Dedifferentiated amniotic fluid mesenchymal stem cell (primary cell): ENCODE results near the gene PTCD3.

Source experiments
- DNase-seq: peaks from one replicate; pipeline ENCODE4 v3.0.0-alpha.2; 2016; ENCODE audit errors: extremely low spot score

The PTCD3 gene

DNA sequence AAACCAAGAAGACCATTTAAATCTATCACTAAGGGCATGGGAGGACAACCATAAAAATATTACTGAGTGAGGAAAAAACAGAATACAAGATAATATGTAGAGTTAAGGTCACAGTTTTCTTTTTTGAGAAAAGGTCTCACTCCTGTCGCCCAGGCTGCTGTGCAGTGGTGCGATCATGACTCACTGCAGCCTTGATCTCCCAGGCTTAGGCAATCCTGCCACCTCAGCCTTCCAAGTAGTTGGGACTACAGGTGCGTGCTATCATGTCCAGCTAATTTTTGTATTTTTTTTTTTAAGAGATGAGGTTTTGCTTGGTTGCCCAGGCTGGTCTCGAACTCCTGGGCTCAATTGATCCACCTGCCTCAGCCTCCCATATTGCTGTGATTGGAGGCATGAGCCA lies 24.3 kb upstream of the PTCD3 start:
- no peak for DNase-seq

DNA sequence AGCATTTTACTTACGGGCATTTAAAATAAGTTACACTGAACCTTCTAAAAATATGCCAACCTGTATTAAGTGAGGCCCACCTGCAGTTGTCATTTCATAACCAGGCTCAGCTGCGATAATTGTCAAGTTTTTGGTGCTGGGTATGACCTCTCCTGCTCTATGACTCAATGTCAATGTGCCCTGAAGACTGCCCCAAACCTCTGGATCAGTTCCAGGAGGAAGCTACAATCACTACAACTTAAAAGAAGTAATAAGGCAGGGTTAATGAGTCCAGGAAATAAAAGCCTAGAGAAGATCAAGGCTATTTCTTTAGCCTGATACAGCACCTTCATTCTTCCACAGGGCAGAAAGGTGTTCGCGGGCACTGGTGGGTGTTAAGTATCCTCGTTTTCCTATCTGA lies 23.3 kb upstream of the PTCD3 start:
- DNase-seq, result no peak

DNA sequence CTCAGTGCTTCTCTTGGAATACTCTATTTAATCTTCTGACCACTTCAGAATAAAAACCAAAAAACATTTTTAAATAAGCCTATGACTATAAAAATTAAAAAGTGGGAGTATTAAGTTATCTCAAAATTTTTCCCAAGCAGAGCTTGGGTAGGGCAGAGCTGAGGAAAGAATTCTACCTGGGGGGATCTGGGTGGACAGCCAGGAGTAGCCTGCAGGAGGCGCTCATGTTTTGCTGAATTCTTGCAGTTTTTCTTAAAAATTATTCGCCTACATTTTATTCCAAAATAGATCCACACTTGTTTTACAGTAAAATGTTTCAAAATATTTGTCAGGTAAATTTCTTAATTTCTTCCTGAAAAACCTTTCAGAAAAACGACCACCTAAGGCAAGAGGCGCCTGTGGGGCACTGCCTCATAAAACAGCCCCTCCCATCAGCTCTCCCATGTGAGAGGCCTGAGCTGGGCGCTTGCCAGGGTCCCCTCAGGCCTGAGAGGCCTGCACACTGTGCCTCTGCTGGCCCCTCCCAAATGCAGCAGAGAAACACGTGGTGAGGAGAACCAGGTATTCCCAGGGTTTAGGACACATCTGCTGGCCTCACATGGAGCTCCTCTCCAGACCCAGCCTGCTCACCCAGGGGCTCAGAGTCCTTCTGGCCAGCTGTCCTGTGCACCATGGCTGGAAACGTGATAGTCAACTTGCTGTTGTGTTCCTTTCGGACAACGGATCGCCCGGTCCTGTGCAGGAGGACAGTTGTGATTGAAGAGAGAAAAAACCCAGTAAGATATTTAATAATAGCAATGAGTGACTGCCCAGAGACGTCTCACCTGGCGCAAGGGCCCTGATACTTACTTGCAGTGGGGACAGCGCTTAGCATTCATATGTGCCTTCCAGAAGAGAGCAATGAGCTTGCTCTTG lies 17.8 kb upstream of the PTCD3 start:
- no peak for DNase-seq

DNA sequence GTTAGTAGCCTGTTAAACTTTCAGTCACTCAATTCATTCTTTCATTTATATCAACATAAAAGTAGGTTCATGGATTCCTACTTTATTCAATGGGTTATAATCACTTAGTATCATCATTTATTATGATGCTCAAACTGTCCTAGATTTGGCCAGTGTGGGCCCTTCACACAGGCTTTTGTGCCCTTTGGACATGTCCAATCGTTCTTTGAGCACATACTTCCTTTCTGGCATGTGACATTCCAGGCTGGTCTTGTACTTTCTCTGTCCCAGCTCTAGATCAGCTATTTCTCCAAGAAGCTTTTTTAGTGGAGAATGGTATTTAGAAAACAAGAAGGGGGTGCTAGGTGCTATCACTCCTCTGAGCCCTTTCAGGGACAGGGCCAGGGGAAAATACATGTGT lies 11.8 kb upstream of the PTCD3 start:
- no peak for DNase-seq

DNA sequence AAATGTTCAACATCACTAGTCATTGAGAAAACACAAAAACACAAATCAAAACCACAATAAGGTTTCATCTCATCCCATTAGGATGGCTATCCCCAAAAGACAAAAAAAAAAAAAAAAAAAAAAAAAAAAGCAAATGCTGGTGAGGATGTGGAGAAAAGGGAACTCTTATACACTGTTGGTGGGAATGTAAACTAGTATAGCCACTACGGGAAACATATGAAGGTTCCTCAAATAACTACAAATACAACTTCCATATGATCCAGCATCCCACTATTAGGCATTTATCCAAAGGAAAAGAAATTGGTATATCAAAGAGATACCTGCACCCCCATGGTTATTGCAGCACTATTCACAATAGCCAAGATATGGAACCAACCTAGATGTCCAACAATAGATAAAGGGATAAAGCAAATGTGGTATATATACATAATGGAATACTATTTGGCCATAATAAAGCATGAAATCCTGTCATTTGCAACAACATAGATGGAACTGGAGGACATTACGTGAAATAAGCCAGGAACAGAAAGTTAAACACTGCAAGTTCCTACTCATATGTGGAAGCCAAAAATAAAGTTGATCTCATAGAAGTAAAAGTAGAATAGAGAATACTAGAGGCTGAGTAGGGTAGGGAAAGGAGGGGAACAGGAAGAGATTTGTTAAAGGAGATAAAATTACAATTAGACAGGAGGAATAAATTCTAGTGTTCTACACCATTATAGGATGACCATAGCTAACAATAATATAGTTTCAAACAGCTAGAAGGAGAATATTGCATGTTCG lies 8.7 kb upstream of the PTCD3 start:
- no peak for DNase-seq

DNA sequence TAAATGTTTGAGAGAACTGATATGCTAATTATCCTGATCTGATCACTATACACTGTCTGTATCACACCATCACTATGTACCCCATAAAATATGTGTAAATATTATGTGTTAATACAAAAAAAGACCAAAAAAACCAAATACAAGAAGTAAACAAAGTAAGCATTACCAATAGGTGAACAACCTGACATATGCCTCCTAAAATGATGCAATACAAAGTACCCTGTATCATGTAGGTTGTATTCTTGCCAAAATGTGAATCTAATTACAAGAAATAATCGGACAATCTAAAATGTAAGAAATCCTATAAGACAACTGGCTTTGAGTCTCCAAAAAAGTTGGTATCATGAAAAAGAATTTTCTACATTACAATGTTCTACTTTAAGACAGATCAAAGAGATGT lies 8.1 kb upstream of the PTCD3 start:
- DNase-seq, result no peak

DNA sequence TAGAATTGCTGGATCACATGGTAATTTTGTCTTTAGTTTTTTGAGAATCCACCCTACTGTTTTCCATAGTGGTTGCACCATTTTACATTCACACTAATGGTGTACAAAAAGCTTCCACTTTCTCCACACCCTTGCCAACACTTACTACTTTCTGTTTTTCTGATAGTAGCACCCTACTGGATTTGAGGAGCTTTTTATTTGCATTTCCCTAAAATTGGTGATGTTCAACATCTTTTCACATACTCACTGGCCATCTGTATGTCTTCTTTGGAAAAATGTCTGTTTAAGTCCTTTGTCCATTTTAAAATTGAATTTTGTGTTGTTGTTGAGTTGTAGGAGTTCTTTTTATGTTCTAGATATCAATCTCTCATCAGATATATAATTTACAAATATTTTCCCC lies 3.9 kb upstream of the PTCD3 start:
- DNase-seq, result no peak

DNA sequence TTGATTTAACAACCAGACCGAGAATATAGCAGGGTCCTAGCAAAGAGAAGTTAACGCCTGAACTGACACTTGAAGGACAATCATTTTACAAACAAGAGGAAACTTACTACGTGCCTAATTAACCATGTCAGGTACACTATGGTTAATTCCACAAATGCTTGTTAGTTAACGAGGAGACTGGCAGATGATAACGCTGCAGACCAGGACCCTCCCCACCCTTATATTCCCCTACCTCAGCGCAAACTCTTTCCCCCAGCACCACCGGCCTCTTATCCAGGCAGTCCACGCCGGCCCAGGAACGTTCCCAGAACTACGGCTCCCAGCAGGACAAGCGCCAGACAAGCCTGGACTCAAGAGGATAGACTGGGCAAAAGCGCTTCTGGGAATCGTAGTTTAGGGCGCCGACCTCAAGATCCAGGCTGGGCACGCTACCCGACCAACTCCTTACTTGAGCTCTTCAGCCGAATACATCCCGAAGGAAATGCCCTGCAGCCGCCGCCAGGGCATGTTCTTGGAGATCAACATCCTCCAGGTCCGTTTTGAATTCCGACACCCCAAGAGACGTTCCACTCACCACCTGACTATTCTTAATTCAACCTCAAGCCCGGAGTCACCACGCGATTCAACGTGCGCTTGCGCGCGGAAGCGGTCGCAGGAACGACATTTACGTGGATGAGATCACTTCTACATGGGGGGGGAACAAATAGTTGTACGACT lies 625 bp upstream of the PTCD3 start, which contains the start of gene POLR1A:
POLR1A (minus strand) TSS at position 635 of the 717 bp plus-strand sequence; CDS start at position 525, 110 bp downstream.
- DNase-seq, result peak; percentile 95

DNA sequence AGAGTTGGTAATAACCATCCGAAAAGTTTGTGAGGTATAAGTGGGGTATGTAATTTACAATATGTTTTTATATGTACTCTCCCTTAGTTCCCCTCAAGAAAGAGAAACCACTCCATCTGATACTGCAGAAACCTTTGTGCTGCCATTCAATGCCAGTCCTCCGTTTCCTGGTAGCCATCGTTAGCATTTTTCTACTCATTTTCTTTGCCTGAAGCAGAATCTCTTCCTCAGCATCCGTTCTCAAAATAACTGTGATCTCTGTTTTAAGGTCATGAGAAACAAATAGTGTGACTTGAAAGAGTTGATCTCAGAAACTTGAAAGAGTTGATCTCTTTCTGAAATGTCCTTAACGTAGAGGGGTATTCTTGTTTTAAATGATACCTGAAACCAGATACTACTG lies 996 bp downstream of the PTCD3 start:
- DNase-seq, result no peak

DNA sequence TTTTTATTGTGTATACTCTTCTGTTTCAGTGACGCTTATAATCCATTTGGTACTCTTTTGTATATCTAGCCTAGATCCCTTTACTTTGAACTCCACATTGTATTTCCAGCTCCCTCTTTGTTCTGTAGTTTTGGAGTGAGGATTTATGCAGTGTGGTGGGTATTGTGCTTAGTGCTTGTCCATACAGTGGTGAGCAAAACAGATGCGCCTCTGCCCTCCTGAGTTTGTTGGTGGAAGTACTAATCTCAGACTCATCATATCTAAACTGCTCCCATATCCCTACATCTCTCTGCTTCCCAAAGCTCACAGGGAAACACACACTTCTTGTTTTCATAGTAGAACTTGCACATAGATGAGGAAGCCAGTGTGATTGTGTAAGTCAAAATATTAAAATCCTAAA lies 12.1 kb downstream of the PTCD3 start:
- no peak for DNase-seq

DNA sequence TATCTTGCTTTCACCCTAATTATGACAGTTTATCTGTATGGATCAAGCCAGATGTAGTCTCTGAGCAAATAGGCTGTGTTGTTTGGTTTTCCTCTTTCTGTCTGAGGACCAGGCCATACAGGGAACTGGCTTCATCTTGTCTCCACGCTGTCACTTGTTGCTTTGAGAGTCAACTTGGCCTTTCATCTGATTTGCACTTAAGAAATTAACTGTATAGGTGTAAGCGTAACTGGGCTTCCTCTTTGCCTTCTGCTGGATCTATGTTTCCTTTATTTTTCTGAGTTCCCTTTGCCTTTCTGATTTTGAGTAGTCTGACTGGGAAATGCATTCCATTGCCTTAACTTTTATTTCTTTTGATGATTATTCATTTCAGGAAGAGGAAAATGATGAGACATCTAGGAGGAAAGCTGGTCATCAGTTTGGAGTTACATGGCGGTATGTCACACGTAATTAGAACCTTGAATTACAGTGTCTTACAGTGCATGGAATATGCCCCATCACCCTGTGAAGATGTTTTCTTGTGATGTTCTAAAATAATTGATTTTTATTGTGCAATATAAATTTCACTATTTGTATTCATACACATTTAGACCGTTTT lies 17.4 kb downstream of the PTCD3 start:
- DNase-seq, result no peak

DNA sequence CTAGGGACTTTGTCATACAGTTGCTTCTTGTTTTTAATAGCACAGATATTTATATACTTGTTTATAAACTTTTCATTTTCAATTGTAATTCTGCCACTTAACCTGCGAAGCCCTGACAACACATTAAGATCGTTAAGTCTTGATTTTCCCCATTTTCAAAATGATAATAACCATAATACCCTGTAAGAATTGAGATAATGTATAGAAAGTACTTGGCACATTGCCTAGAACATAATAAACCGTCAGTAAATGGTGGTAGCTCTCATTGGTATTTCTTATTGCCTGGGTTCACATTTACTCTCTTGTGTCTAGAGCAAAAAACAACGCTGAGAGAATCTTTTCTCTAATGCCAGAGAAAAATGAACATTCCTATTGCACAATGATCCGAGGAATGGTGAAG lies 18.6 kb downstream of the PTCD3 start:
- DNase-seq, result no peak

DNA sequence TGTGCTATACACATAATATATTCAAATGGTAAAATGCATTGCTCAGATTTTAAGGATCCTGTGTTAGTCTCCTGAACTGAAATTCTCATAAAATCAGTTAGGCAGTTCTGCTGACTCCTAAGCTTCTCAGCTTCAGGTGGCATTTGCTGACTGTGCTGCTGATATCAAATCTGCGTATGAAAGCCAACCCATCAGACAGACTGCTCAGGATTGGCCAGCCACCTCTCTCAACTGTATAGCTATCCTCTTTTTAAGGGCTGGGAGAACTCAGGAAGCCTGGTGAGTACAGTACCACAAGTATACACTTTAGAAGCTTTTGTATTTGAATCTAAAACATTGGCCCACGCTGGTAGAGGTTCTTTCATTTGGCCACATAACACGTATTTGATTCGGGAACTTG lies 28.7 kb downstream of the PTCD3 start:
- DNase-seq, result no peak

DNA sequence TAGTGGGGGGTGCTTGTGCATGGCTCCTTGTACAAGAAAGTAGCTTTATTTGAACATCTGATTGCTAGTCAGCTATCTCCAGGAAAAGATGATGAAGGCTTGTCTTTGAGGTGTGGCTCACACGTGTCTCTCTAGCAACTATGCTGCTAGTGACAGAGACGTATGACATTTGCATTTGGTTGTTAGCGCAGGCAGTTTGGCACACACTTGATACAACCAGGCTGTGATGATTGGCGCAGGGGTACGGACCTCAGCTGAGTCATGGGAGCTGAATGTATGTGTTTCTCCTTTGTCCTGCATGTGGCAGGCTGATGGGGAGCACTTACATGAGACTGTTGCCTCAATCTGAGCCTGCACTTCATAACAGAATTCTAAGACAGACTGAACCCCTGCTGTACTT lies 29.6 kb downstream of the PTCD3 start:
- DNase-seq, result no peak

DNA sequence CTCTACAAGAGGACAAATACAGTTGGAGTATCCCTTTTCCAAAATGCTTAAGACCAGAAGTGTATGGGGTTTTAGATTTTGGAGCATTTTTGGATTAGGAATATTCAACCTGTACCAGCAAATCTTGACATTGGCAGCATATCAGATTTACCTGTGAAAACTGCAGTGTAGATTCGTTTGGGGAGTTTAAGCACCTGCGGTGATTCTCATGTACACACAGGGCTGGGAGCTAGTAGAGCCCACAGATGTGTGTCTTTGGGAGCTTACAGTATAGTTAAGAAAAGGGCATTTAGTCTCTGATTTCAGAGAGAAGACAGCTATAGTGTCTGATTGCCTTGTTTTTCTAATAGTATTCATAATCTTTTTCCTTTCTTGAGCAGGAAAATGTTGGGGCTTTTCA lies 30.1 kb downstream of the PTCD3 start:
- no peak for DNase-seq

DNA sequence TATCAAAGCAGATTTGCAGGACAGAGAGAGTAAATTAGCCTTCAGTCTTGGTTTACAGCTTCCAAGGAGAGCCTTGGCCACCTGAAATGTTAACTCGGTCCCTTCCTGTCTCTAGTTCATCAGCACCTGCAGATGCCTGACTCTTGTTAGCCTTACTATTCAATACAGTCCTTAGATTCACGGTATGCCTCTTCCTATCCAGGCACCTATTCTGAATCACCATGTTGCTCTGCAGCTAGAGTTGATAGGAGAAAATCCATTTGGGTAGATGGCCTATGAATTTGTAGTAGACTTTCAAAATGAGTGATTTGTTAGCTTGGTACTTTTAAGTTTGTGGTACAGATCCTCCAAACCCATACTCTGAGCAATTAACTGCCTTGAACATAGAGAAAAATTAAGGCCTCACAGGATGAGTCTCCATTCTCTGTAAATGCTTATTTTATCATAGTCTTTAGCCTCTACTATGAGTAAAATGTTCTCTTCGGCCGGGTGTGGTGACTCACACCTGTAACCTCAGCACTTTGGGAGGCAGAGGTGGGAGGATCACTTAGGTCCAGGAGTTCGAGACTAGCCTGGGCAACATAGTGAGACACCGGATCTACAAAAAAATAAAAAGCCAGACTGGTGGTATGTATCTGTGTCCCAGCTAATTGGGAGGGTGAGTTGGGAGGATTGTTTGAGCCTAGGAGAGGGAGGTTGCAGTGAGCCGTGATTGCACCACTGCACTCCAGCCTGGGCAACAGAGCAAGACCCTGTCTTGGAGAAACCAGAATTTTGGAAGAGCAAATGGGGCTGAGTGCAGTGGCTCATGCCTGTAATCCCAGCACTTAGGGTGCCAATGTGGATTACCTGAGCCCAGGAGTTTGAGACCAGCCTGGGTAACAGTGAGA lies 32.9 kb downstream of the PTCD3 start:
- DNase-seq, result no peak

DNA sequence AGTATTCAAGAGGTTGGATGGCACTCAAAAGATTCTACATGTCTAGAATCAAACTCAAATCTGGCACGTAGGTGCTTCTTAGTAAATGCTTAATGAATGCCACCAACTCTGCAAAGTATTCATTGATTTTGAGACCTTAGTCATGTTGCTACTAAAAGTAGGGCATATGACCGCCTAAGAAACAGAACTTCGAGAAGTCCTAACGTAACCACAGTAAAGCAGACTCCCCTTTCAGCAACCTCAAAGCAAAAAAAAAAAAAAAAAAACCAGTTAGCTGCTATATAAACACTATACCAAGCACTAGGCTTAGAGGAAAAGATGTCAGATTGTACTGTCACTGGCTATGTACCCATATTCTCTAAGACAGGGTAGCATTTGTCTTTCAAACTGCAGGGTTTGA lies 33.9 kb downstream of the PTCD3 start:
- DNase-seq, result no peak

DNA sequence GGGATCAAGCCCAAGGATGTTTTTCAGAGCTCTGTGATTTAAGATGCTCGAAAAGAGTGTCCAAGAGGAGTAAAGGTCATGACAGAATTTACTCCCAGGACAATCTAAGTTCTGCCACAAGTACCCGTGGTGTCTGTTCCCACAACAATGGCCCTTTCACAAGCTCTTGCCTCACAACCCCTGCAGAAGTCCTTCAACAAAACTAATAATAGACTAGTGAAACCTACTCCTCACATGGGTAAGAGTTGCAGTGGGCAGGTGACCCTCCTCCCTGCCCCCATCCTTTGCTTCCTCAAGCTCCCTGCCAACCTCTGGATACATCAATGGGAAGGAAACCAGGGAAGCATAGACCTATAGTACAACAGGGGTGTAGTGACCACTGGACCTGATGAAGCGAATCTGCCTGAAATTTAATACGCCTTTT lies 34.9 kb downstream of the PTCD3 start:
- DNase-seq, result no peak

DNA sequence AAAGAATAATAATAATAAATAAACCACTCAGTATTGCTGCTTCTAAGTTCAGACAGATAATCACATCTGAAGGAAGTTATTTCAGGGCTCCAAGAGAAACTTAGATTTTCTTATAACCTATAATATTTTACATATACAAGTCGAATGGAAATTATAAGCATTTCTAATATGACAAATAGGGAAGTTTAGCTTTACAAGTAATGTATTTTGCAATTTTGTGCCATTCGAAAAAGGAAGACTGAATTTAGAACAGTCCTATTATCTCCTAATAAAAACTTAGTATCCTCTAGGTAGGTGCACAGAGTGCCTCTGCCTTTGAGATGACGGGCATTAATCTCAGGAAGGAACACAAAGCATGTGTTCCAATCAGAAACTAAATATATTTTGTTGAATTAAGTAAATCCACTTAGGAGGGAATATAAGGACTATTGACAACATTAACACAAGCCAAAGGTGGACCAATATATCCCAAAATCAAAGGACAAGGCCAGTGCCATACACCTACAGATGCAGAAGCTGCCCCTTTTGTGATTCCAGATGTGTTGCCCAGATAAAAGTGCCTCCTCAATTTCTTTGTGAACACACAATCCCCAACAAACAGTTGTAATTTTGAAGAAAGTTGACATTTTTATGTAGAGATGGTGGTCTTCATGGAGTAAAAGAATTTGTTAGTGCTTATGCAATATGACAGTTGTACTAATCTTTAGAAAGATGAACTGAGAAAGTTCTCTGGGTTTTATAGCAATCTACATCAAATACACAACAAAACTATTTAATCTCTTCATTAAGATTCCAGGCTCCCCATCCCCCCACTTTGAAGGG lies 36.6 kb downstream of the PTCD3 start:
- no peak for DNase-seq

DNA sequence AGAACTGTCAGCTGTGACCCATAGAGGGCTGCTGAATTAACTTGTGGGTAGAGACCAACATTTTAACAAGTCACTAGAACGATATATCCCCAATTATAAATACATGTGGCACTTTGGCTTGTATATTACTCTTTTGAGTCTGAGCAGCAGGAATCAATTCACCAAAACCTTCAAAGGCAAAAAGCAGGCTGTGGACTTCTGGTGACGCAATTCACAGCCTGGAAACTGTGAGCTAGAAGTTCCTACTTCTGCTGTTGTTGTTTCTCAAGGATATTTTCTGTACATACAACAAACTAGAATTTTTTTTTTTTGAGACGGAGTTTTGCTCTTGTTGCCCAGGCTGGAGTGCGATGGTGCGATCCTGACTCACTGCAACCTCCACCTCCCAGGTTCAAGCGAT lies 37.3 kb downstream of the PTCD3 start:
- DNase-seq, result no peak
